K562 (cell line): Measurements from ENCODE around the gene GPC3. TPM values are rescaled to one million over a fixed set of nuclear protein-coding genes. Genes with fewer than 3 reads are reported as not detected.

Experiments
- ATAC-seq: fragments of 200-7000 bp; cut with Tn5 transposase; 3 replicates; pipeline ENCODE4 v1.9.1; 2020; ENCODE audit warnings: moderate library complexity
- BruUV-seq: library from RNA; stranded (reverse); fragments of 400-500 nt; replicated peaks from 2 replicates; lab custom pipeline; 2021; lab: Mats Ljungman, UMichigan
- CTCF ChIA-PET: fragments of 300-600 bp; formaldehyde crosslinking; extraction: SDS; loops from one replicate; lab custom pipeline; 2021; ENCODE audit warnings: low intra/inter-chr PET ratio; lab: Yijun Ruan, JAX
- POLR2A ChIA-PET: fragments of 300-600, 350-650 bp; sonication (Branson Sonifier 250); formaldehyde crosslinking; extraction: SDS; loops from one replicate; lab custom pipeline; 2021; ENCODE audit warnings: antibody characterized with exemption, inconsistent platforms; lab: Yijun Ruan, JAX
- DNase-seq, 4 experiments: peaks; one replicate each; pipeline versions ENCODE4 v3.0.0 to v3.0.0-alpha.2; 2011 to 2018; ENCODE audit warnings: low spot score in 3 of 4, mixed read lengths in 3 of 4; ENCODE audit errors: extremely low read depth in 1 of 4
- FAIRE-seq: peaks from 2 replicates; lab custom pipeline; 2011; peaks lifted over from hg19 to GRCh38; lab: Jason Lieb, UNC
- H2AFZ ChIP-seq: 2 replicates; pipeline ENCODE4 v1.6.0; 2011; ENCODE audit warnings: low read depth, low read length, control low read depth, inconsistent platforms
- H3K27ac ChIP-seq: fragments of 200-600 bp; 3 replicates; pipeline ENCODE4 v1.8.0; 2011; ENCODE audit warnings: low read depth, mild to moderate bottlenecking, control low read depth, inconsistent platforms, low read length, moderate library complexity, mixed read lengths; ENCODE audit errors: extremely low read depth
- H3K27me3 ChIP-seq, 2 experiments: fragments of 300-600 bp in 1 of 2; 2 replicates in 1 of 2; 3 replicates in 1 of 2; pipeline versions ENCODE4 v1.6.0 to v1.8.0; 2011; ENCODE audit warnings: inconsistent platforms in 2 of 2, low read length in 2 of 2, mild to moderate bottlenecking in 1 of 2, mixed read lengths in 1 of 2, moderate library complexity in 1 of 2; ENCODE audit not compliant: control insufficient read depth in 2 of 2, insufficient read depth in 2 of 2
- H3K36me3 ChIP-seq: fragments of 300-600 bp; 3 replicates; pipeline ENCODE4 v1.8.0; 2011; ENCODE audit warnings: mild to moderate bottlenecking, low read length, inconsistent platforms; ENCODE audit not compliant: control insufficient read depth, insufficient read depth
- H3K4me1 ChIP-seq, 2 experiments: fragments of 200-600 bp in 1 of 2; replicated peaks in 1 of 2; 2 replicates in 1 of 2; 3 replicates in 1 of 2; pipeline versions ENCODE4 v1.5.1 to v1.8.0; 2011; ENCODE audit warnings: inconsistent platforms in 2 of 2, low read length in 2 of 2, mild to moderate bottlenecking in 1 of 2, mixed read lengths in 1 of 2, moderate library complexity in 1 of 2; ENCODE audit not compliant: control insufficient read depth in 2 of 2, insufficient read depth in 2 of 2
- H3K4me2 ChIP-seq: 2 replicates; pipeline ENCODE4 v1.6.1; 2011; ENCODE audit warnings: low read length, control low read depth, inconsistent platforms, mixed read lengths; ENCODE audit not compliant: insufficient read depth
- H3K4me3 ChIP-seq: fragments of 200-600 bp; sonication (generic), shearing (Covaris generic); 2 replicates; pipeline ENCODE4 v1.5.1; 2016; ENCODE audit warnings: control low read depth, inconsistent platforms
- H3K79me2 ChIP-seq: fragments of 200-600 bp; 3 replicates; pipeline ENCODE4 v1.8.0; 2011; ENCODE audit warnings: low read length, inconsistent platforms; ENCODE audit not compliant: control insufficient read depth, insufficient read depth
- H3K9ac ChIP-seq, 2 experiments: 2 replicates each; pipeline versions ENCODE4 v1.6.0 to v1.6.1; 2011; ENCODE audit warnings: low read depth in 2 of 2, low read length in 2 of 2, control low read depth in 1 of 2, inconsistent platforms in 1 of 2, mild to moderate bottlenecking in 1 of 2, mixed read lengths in 1 of 2; ENCODE audit not compliant: insufficient read depth in 1 of 2
- H3K9me1 ChIP-seq: one replicate; pipeline ENCODE4 v1.6.0; 2011; ENCODE audit warnings: inconsistent platforms, mild to moderate bottlenecking, low read length, moderate library complexity; ENCODE audit not compliant: control insufficient read depth, insufficient read depth
- H3K9me3 ChIP-seq: replicated peaks from 2 replicates; pipeline ENCODE4 v1.5.1; 2011; ENCODE audit warnings: low read depth, low read length, inconsistent platforms; ENCODE audit not compliant: control insufficient read depth, insufficient read depth
- H4K20me1 ChIP-seq: replicated peaks from 2 replicates; pipeline ENCODE4 v1.6.1; 2011; ENCODE audit warnings: low read length, inconsistent platforms, mixed read lengths; ENCODE audit not compliant: control insufficient read depth, insufficient read depth
- IRF2 ChIP-seq: sonication (generic); formaldehyde crosslinking; IDR thresholded peaks from 2 replicates; pipeline ENCODE4 v1.8.1; 2022; ENCODE audit warnings: mild to moderate bottlenecking, missing genetic modification reagents
- JUNB ChIP-seq: fragments of 450-650 bp; formaldehyde crosslinking; conservative IDR thresholded peaks from 2 replicates; pipeline ENCODE4 v1.4.0; 2020; ENCODE audit warnings: mild to moderate bottlenecking
- KAT7 ChIP-seq: sonication (generic); formaldehyde crosslinking; IDR thresholded peaks from 2 replicates; pipeline ENCODE4 v1.8.0; 2022; ENCODE audit warnings: missing genetic modification reagents, mild to moderate bottlenecking, borderline replicate concordance
- MECOM ChIP-seq: fragments of 250-450 bp; sonication (Bioruptor Pico); IDR thresholded peaks from 2 replicates; pipeline ENCODE4 v1.8.0; 2022; ENCODE audit warnings: inconsistent platforms
- MTF1 ChIP-seq: fragments of 250-450 bp; sonication (Bioruptor Pico); IDR thresholded peaks from 2 replicates; pipeline ENCODE4 v1.9.0; 2021; ENCODE audit warnings: moderate library complexity, mild to moderate bottlenecking, inconsistent platforms, borderline replicate concordance
- RBM22 ChIP-seq: fragments of 200-400 bp; formaldehyde crosslinking; IDR thresholded peaks from 2 replicates; pipeline ENCODE4 v1.6.1; 2018; ENCODE audit warnings: low read length, low read depth; ENCODE audit not compliant: poor library complexity, severe bottlenecking
- SNAPC5 ChIP-seq: fragments of 250-450 bp; sonication (Bioruptor Pico); IDR thresholded peaks from 2 replicates; pipeline ENCODE4 v1.8.0; 2021; ENCODE audit warnings: moderate library complexity, mild to moderate bottlenecking, inconsistent platforms
- SOX6 ChIP-seq: fragments of 450-650 bp; IDR thresholded peaks from 2 replicates; pipeline ENCODE4 v1.6.1; 2014; ENCODE audit warnings: mild to moderate bottlenecking
- TAF7 ChIP-seq: fragments of 450-650 bp; IDR thresholded peaks from 2 replicates; pipeline ENCODE4 v1.6.1; 2016; ENCODE audit warnings: missing genetic modification characterization, missing compliant biosample characterization
- ZNF124 ChIP-seq: sonication (generic); formaldehyde crosslinking; IDR thresholded peaks from 2 replicates; pipeline ENCODE4 v1.8.1; 2022; ENCODE audit warnings: missing genetic modification reagents
- ZNF3 ChIP-seq: fragments of 250-450 bp; sonication (Bioruptor Pico); IDR thresholded peaks from 2 replicates; pipeline ENCODE4 v1.5.0; 2021; ENCODE audit warnings: mild to moderate bottlenecking, moderate library complexity
- ZNF717 ChIP-seq: fragments of 250-450 bp; sonication (Bioruptor Pico); IDR thresholded peaks from 2 replicates; pipeline ENCODE4 v1.5.0; 2021
- WGBS: fragments of 100-300 bp; shearing (Covaris generic); methylation state at CpG from one replicate; pipeline ENCODE4 v1.1.6; 2016; ENCODE audit warnings: low coverage, mixed read lengths; ENCODE audit not compliant: insufficient coverage; ENCODE audit errors: missing lambda C conversion rate; 5-methylcytosine and 5-hydroxymethylcytosine counted together
- in situ Hi-C: fragments of 300-500 bp; cut with MboI; formaldehyde crosslinking; loops from 4 replicates; pipeline ENCODE4 v1.15.0; 2018; ENCODE audit warnings: inconsistent platforms, mixed read lengths
- intact Hi-C: fragments of 100-400 bp; cut with micrococcal nuclease; formaldehyde crosslinking; loops from 2 replicates; pipeline ENCODE4 v1.14.2; 2022
- polyA plus RNA-seq, 8 experiments: library from polyadenylated mRNA; depleted of rRNA in 4 of 8; stranded (reverse) in 5 of 8; unstranded in 3 of 8; fragments of >200 nt; fragmentation: Nextera tagmentation in 2 of 8; fragmentation: Illumina TruSeq in 1 of 8; extraction: Ambion mirVana in 2 of 8; extraction: Trizol in 1 of 8; gene quantifications; 2 replicates each; pipeline versions ENCODE4 v1.2.1 to v1.2.3, GENCODE V29; 2011 to 2014; ENCODE audit warnings: inconsistent platforms in 1 of 8, missing spikeins in 1 of 8
- total RNA-seq, 7 experiments: library from RNA; depleted of rRNA in 6 of 7; stranded (reverse); fragments of >200 nt in 6 of 7; fragmentation: Illumina TruSeq in 2 of 7; extraction: Trizol in 2 of 7; gene quantifications; 2 replicates each; pipeline versions ENCODE4 v1.2.1 to v1.2.3, GENCODE V29; 2011 to 2021; ENCODE audit warnings: low replicate concordance in 1 of 7

Gene GPC3
- total and polyA plus RNA-seq, 9 of the 15 experiments (the other 6 are each of a cell fraction or from before 2014, with no cell fraction given) = 0.42 TPM; not detected in 8

GRCh38 chrX:133559909-133560308, 425.5 kb downstream of the GPC3 start:
- H3K36me3 ChIP-seq = no peaks in the 10 kb centered on the region
- DNase-seq = no peak
- in situ Hi-C loops = no loop called here
- H3K4me1 ChIP-seq = no peaks in the 10 kb centered on the region
- BruUV-seq = no TSS peak
- TF ChIP-seq SOX6 (no peak), JUNB (CRISPR knock-in tag) (no peak), IRF2 (CRISPR knock-in tag) (no peak), MECOM (no peak), TAF7 (tag) (no peak), ZNF124 (CRISPR knock-in tag) (no peak), KAT7 (CRISPR knock-in tag) (no peak), ZNF717 (CRISPR knock-in tag) (no peak), SNAPC5 (CRISPR knock-in tag) (no peak), MTF1 (CRISPR knock-in tag) (no peak), ZNF3 (CRISPR knock-in tag) (no peak), RBM22 (no peak)
- TF ChIP-seq, all 486 proteins: peak for 0
- Histone ChIP-seq H3K4me3 (no peak overlapping the region), H3K9me1 (no peaks in the 10 kb centered on the region), H3K27ac (no peak overlapping the region), H2AFZ (no peak overlapping the region), H3K27me3 (no peaks in the 10 kb centered on the region), H3K4me2 (no peak overlapping the region), H3K9me3 (no peaks in the 10 kb centered on the region), H3K79me2 (no peaks in the 10 kb centered on the region), H4K20me1 (no peaks in the 10 kb centered on the region), H3K9ac (no peak overlapping the region)
- ATAC-seq = no peak
- ChIA-PET POLR2A (no interaction called here), CTCF (no interaction called here)
- intact Hi-C loops = no loop called here
- no peak for FAIRE-seq
- 3% methylated on average over 6 of the region's 7 CpGs for WGBS
